Activated naive CD4-positive, alpha-beta T cell treated with anti-CD3 and anti-CD28 coated beads for 36 hours (primary cell): ENCODE data around the gene RERE. TPM values are rescaled to one million over a fixed set of nuclear protein-coding genes. Genes with fewer than 3 reads are reported as not detected.
A peak's percentile ranks its signal among the peaks of the same experiment; 100 is the strongest.

Source experiments
- CTCF ChIA-PET: fragments of 350-600 bp; sonication (Branson Sonifier 250); formaldehyde crosslinking; loops from one replicate; lab custom pipeline; 2021; ENCODE audit warnings: antibody characterized with exemption; lab: Charles Lee
- DNase-seq: peaks from one replicate; pipeline ENCODE4 v3.0.0-alpha.2; 2020
- H3K27ac Mint-ChIP-seq: one replicate; pipeline ENCODE4 v1.8.0; 2021; ENCODE audit warnings: mild to moderate bottlenecking, mixed read lengths
- H3K27me3 Mint-ChIP-seq: one replicate; pipeline ENCODE4 v1.8.0; 2021; ENCODE audit warnings: low read depth, mixed read lengths
- H3K36me3 Mint-ChIP-seq: one replicate; pipeline ENCODE4 v1.8.0; 2021; ENCODE audit warnings: low read depth, mixed read lengths
- H3K4me1 Mint-ChIP-seq: one replicate; pipeline ENCODE4 v1.8.0; 2021; ENCODE audit warnings: low read depth, mixed read lengths
- H3K4me3 Mint-ChIP-seq: one replicate; pipeline ENCODE4 v1.8.0; 2021; ENCODE audit warnings: mild to moderate bottlenecking, moderate library complexity, mixed read lengths
- H3K9me3 Mint-ChIP-seq: one replicate; pipeline ENCODE4 v1.8.0; 2021; ENCODE audit warnings: mixed read lengths
- intact Hi-C: fragments of 100-400 bp; cut with micrococcal nuclease; formaldehyde crosslinking; loops from one replicate; pipeline ENCODE4 v1.15.1; 2023
- total RNA-seq, 2 experiments: library from RNA; stranded (reverse); gene quantifications; one replicate each; pipeline ENCODE4 v1.2.3, GENCODE V29; 2021

The RERE gene
- total RNA-seq, 2 experiments from 2014 or later: 46.4 to 47.6 TPM

GRCh38 chr1:8679929-8680663 lies 137.3 kb downstream of the RERE start:
- Mint-ChIP-seq H3K4me1 (peaks cover 25% of the 10 kb centered on the region), H3K9me3 (no peaks in the 10 kb centered on the region), H3K27me3 (no peaks in the 10 kb centered on the region), H3K36me3 (no peaks in the 10 kb centered on the region), H3K4me3 (no peak overlapping the region), H3K27ac (no peak overlapping the region)
- no peak for DNase-seq
- CTCF ChIA-PET: interaction anchor here (0.6 to 1.8 kb wide), 4 partner anchors 15 to 169 kb away, joined by 3 to 6 read pairs (median 4); no protein-coding TSS in a partner anchor
- intact Hi-C loops: loop anchor here (1.0 kb wide), 2 partner anchors 16 to 21 kb away; no protein-coding TSS in a partner anchor

DNA sequence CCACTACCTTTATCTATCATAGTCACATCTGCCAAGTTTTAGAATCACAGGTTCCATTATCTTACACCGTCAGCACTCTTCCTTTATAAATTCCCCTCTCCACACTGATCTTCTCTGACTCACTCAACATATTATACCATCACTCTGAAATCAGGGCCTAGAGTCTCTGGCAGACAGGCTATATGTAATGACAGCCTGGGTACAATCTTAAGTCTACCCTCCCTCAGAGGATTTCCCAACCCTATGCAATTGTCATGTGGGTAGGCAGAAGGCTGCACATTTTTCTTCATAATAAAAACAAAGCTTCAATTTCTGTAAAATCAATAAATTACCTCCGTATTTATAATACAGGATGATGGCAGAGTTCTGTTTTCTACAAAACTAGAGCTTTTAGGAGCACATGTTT lies 138.0 kb downstream of the RERE start:
- Mint-ChIP-seq H3K4me1 (peaks cover 28% of the 10 kb centered on the region), H3K9me3 (no peaks in the 10 kb centered on the region), H3K4me3 (no peak overlapping the region), H3K27ac (no peak overlapping the region), H3K36me3 (no peaks in the 10 kb centered on the region), H3K27me3 (no peaks in the 10 kb centered on the region)
- DNase-seq: no peak
- intact Hi-C loops: loop anchor here (1.0 kb wide), 2 partner anchors 15 to 22 kb away; no protein-coding TSS in a partner anchor
- CTCF ChIA-PET: interaction anchor here (0.6 to 1.8 kb wide), 3 partner anchors 9 to 169 kb away, joined by 3 to 6 read pairs (median 4); no protein-coding TSS in a partner anchor

- CTCF ChIA-PET: interaction anchor here (0.6 to 1.0 kb wide), 3 partner anchors 9 to 54 kb away, joined by 3 to 5 read pairs (median 3); no protein-coding TSS in a partner anchor
- no peak for DNase-seq
- Mint-ChIP-seq H3K9me3 (no peaks in the 10 kb centered on the region), H3K4me3 (no peak overlapping the region), H3K27me3 (no peaks in the 10 kb centered on the region), H3K36me3 (no peaks in the 10 kb centered on the region), H3K27ac (no peak overlapping the region), H3K4me1 (peaks cover 28% of the 10 kb centered on the region)
- intact Hi-C loops: loop anchor here (1.0 kb wide), 2 partner anchors 15 to 22 kb away; no protein-coding TSS in a partner anchor
These were observed 138.6 kb downstream of the RERE start for GRCh38 chr1:8678673-8679394.

- intact Hi-C loops: no loop called here
These were observed 139.7 kb downstream of the RERE start for GRCh38 chr1:8677782-8678181.

DNA sequence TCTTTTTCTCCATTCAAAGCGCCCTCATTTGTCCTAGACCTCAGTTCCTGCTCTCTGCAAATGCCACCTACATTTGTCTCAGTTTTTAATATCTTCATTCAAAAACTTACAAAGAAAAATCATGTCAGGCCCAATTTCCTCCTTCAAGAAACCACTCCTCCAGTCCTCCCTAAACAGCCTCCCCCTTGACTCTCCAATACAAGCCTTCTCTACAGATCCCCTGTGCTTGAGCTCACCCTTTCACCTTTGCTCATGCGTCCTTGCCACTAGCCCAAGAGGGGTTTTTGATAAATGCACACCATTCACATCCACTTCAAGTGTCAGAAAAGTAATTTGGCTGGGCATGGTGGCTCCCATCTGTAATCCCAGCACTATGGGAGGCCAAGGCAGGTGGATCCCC lies 140.6 kb downstream of the RERE start:
- CTCF ChIA-PET: no interaction called here
- Mint-ChIP-seq H3K36me3 (no peaks in the 10 kb centered on the region), H3K4me3 (no peak overlapping the region), H3K4me1 (peaks cover 32% of the 10 kb centered on the region), H3K27ac (no peak overlapping the region), H3K27me3 (no peaks in the 10 kb centered on the region), H3K9me3 (no peaks in the 10 kb centered on the region)
- intact Hi-C loops: no loop called here
- no peak for DNase-seq

More at GRCh38 chr1:8677782-8678181, 139.7 kb downstream of the RERE start:
- DNase-seq: no peak
- Mint-ChIP-seq H3K27ac (no peak overlapping the region), H3K36me3 (no peaks in the 10 kb centered on the region), H3K27me3 (no peaks in the 10 kb centered on the region), H3K9me3 (no peaks in the 10 kb centered on the region), H3K4me3 (no peak overlapping the region), H3K4me1 (peaks cover 25% of the 10 kb centered on the region)
- CTCF ChIA-PET: interaction anchor here (0.7 kb wide), 2 partner anchors 49 to 75 kb away, joined by 3 read pairs; no protein-coding TSS in a partner anchor

DNA sequence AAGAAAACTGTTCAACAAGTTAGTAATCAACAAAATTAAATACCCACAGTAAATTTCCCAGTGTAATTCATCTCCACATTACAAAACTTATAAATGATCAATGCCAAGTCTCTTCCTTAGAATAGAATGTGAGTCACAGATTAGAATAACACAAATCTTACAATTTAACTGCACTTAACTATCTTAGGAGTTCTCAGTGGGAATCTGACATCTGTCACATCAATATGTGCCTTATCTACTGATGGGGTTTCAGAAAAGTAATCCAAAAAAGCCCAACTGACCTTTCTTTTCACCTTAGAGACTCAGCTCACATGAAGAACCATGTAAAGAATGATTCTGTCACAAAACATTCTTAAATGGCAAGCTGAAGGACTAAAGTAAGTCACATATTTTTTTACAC lies 141.4 kb downstream of the RERE start:
- H3K27me3 Mint-ChIP-seq: no peaks in the 10 kb centered on the region
- no peak overlapping the region for H3K27ac Mint-ChIP-seq
- H3K4me3 Mint-ChIP-seq: no peak overlapping the region
- intact Hi-C loops: no loop called here
- DNase-seq: no peak
- CTCF ChIA-PET: no interaction called here
- no peaks in the 10 kb centered on the region for H3K36me3 Mint-ChIP-seq
- peaks cover 39% of the 10 kb centered on the region for H3K4me1 Mint-ChIP-seq
- no peaks in the 10 kb centered on the region for H3K9me3 Mint-ChIP-seq

GRCh38 chr1:8674912-8675311 lies 142.5 kb downstream of the RERE start:
- CTCF ChIA-PET: interaction anchor here (0.6 to 1.9 kb wide), 4 partner anchors 16 to 174 kb away, joined by 3 to 16 read pairs (median 4); no protein-coding TSS in a partner anchor
- no peak overlapping the region for H3K27ac Mint-ChIP-seq
- intact Hi-C loops: loop anchor here (5.0 kb wide), 1 partner anchor 203 kb away; no protein-coding TSS in a partner anchor
- no peaks in the 10 kb centered on the region for H3K27me3 Mint-ChIP-seq
- H3K9me3 Mint-ChIP-seq: no peaks in the 10 kb centered on the region
- H3K36me3 Mint-ChIP-seq: no peaks in the 10 kb centered on the region
- H3K4me1 Mint-ChIP-seq: peaks cover 51% of the 10 kb centered on the region
- no peak overlapping the region for H3K4me3 Mint-ChIP-seq
- no peak for DNase-seq

DNA sequence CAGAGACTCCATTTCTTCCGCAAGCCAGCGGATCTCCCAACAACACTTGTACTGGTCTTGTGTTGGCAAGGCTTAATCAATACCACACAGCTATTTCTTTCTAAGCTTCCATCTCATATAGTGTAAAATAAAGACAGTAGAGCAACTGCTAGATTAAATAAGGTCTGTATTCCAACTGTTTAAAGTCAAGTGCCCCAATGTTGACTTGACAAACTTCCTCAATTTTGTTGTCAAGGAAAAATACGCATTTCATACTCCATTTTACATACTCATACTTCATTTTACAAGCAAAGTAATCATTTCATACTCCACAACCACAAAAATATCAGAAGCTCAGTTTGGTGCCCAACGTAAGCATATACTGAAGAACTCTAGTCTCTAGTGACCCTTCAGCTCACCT lies 143.0 kb downstream of the RERE start:
- DNase-seq: no peak
- CTCF ChIA-PET: interaction anchor here (0.6 to 1.9 kb wide), 5 partner anchors 17 to 174 kb away, joined by 3 to 16 read pairs (median 5); no protein-coding TSS in a partner anchor
- no peak overlapping the region for H3K27ac Mint-ChIP-seq
- intact Hi-C loops: loop anchor here (5.0 kb wide), 1 partner anchor 202 kb away; no protein-coding TSS in a partner anchor
- H3K27me3 Mint-ChIP-seq: no peaks in the 10 kb centered on the region
- H3K4me3 Mint-ChIP-seq: no peak overlapping the region
- peaks cover 55% of the 10 kb centered on the region for H3K4me1 Mint-ChIP-seq
- H3K36me3 Mint-ChIP-seq: no peaks in the 10 kb centered on the region
- no peaks in the 10 kb centered on the region for H3K9me3 Mint-ChIP-seq

DNA sequence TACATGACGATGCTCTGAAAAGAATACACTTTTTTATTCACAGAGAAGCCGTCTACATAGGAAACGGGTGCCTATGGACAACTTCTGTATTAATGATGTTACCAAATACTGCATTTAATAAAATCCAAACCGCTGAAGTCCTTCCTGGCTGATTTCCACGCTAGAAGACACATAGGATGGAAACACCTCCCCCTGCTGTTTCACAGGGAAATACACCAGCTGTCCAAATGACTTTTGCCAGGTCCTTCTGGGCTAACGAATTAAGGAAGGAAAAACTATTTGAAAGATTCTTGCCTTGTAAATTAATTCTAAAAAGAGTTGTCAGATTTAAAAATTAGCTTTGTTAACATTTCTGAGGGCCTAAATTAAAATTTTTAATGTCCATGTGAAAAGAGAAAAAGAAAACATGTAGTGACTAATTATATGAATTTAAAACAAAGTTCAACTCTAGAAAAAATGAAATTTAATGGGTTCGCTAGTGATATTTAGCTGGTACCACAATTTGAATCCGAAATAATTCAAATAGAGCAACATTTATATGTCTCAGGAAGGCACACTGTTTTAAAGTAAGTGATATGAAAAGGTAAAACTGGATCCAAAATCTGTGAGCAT lies 146.0 kb downstream of the RERE start:
- no peak overlapping the region for H3K27ac Mint-ChIP-seq
- H3K27me3 Mint-ChIP-seq: no peaks in the 10 kb centered on the region
- intact Hi-C loops: loop anchor here (1.0 to 5.0 kb wide), 3 partner anchors 29 to 199 kb away; no protein-coding TSS in a partner anchor
- H3K9me3 Mint-ChIP-seq: no peaks in the 10 kb centered on the region
- no peaks in the 10 kb centered on the region for H3K36me3 Mint-ChIP-seq
- no peak overlapping the region for H3K4me3 Mint-ChIP-seq
- CTCF ChIA-PET: interaction anchor here (0.6 to 3.8 kb wide), 17 partner anchors 10 to 262 kb away, joined by 3 to 32 read pairs (median 3); no protein-coding TSS in a partner anchor
- H3K4me1 Mint-ChIP-seq: peaks cover 52% of the 10 kb centered on the region
- peak; percentile 43 for DNase-seq

- intact Hi-C loops: loop anchor here (1.0 to 5.0 kb wide), 4 partner anchors 9 to 198 kb away; no protein-coding TSS in a partner anchor
- Mint-ChIP-seq H3K9me3 (no peaks in the 10 kb centered on the region), H3K27me3 (no peaks in the 10 kb centered on the region), H3K27ac (no peak overlapping the region), H3K4me1 (peaks cover 48% of the 10 kb centered on the region), H3K4me3 (no peak overlapping the region), H3K36me3 (no peaks in the 10 kb centered on the region)
- CTCF ChIA-PET: interaction anchor here (0.9 to 3.8 kb wide), 8 partner anchors 8 to 179 kb away, joined by 3 to 32 read pairs (median 4); no protein-coding TSS in a partner anchor
- DNase-seq: no peak
These were observed 147.0 kb downstream of the RERE start for GRCh38 chr1:8670371-8670818.

DNA sequence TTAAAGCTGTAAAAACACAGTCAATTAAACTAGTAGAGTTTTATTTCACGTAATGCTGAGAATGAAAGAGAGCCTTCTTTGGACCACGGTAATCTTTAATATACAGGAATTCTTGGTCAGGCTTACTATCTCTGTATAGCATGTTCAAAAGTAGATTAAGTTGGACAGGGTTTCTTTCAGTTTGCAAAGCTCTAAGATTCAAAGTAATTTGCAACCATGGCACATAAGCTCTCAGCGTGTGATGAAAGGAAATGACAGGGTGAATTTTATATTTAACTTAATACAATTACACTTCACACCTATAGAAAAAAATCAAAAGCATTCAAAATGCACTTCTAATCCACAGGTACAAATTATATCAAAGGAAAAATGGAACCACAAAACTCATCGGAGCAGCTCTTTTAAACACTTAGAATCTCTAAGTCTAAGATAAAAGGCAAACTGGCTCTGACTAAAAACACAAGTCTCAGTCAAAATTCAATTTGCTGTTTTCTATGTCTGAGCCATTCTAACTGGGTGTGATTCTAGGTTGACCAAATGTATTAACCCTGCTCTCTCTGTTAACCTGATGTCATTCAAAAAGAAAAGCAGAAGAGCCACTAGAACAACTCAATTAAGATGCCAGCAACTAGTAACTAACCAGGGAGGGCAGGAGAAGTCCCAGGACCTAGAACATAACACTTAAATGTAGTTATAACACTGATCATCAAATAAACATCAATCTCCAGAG lies 147.7 kb downstream of the RERE start:
- H3K9me3 Mint-ChIP-seq: no peaks in the 10 kb centered on the region
- H3K27me3 Mint-ChIP-seq: no peaks in the 10 kb centered on the region
- CTCF ChIA-PET: interaction anchor here (0.5 to 3.8 kb wide), 14 partner anchors 8 to 754 kb away, joined by 3 to 32 read pairs (median 4); no protein-coding TSS in a partner anchor
- peak overlapping the region; percentile 31 for H3K27ac Mint-ChIP-seq
- H3K36me3 Mint-ChIP-seq: no peaks in the 10 kb centered on the region
- H3K4me1 Mint-ChIP-seq: peaks cover 43% of the 10 kb centered on the region
- intact Hi-C loops: loop anchor here (1.0 to 5.0 kb wide), 4 partner anchors 8 to 197 kb away; no protein-coding TSS in a partner anchor
- peak overlapping the region; percentile 48 for H3K4me3 Mint-ChIP-seq
- DNase-seq: no peak
